Thoracic aorta (tissue), 2 donors: ENCODE measurements around the gene IL1RL2. TPM values are rescaled to one million over a fixed set of nuclear protein-coding genes. Genes with fewer than 3 reads are reported as not detected.

Experiments
- ATAC-seq: fragments of 150-250 bp; one replicate; pipeline ENCODE4 v1.8.0; 2017; ENCODE audit warnings: low read depth; ENCODE audit not compliant: insufficient number of reproducible peaks, low FRiP score
- DNase-seq: peaks from one replicate; pipeline ENCODE4 v3.0.0-alpha.2; 2020; ENCODE audit warnings: low spot score
- H3K27ac ChIP-seq, 2 donors: fragments of 200-600 bp; sonication (generic); 1 replicate in 1 of 2; 2 replicates in 1 of 2; pipeline ENCODE4 v1.5.1; 2016; ENCODE audit warnings: mild to moderate bottlenecking in 2 of 2, moderate library complexity in 2 of 2
- H3K27me3 ChIP-seq: fragments of 200-600 bp; sonication (generic); replicated peaks from 2 replicates; pipeline ENCODE4 v1.6.0; 2016; ENCODE audit warnings: mild to moderate bottlenecking; ENCODE audit not compliant: insufficient read depth
- H3K36me3 ChIP-seq: fragments of 200-600 bp; sonication (generic); one replicate; pipeline ENCODE4 v1.5.1; 2016
- H3K4me1 ChIP-seq, 2 donors: fragments of 200-600 bp; sonication (generic); 1 replicate in 1 of 2; 2 replicates in 1 of 2; pipeline versions ENCODE4 v1.5.1 to v1.6.0; 2016; ENCODE audit warnings: low read depth in 2 of 2, mild to moderate bottlenecking in 1 of 2; ENCODE audit not compliant: control insufficient read depth in 1 of 2
- H3K4me3 ChIP-seq: fragments of 200-600 bp; sonication (generic); 2 replicates; pipeline ENCODE4 v1.5.1; 2016; ENCODE audit warnings: mild to moderate bottlenecking
- H3K9me3 ChIP-seq: fragments of 200-600 bp; sonication (generic); 2 replicates; pipeline ENCODE4 v1.5.1; 2016
- total RNA-seq, 2 donors: library from RNA; depleted of rRNA; stranded (reverse); fragments of >200 nt; gene quantifications; one replicate each; pipeline versions ENCODE4 v1.1.0 to v1.2.3, GENCODE V29; 2016
- TF ChIP-seq, protein P1 (sequence below): fragments of 200-600 bp; sonication (generic); IDR thresholded peaks from one replicate; pipeline ENCODE4 v1.5.1; 2019; ENCODE audit warnings: antibody characterized with exemption

The IL1RL2 gene
- total RNA-seq: 1 to 10 TPM in 1 of 2 donors, under 1 TPM in 1; 0.68 to 1.3 TPM

DNA sequence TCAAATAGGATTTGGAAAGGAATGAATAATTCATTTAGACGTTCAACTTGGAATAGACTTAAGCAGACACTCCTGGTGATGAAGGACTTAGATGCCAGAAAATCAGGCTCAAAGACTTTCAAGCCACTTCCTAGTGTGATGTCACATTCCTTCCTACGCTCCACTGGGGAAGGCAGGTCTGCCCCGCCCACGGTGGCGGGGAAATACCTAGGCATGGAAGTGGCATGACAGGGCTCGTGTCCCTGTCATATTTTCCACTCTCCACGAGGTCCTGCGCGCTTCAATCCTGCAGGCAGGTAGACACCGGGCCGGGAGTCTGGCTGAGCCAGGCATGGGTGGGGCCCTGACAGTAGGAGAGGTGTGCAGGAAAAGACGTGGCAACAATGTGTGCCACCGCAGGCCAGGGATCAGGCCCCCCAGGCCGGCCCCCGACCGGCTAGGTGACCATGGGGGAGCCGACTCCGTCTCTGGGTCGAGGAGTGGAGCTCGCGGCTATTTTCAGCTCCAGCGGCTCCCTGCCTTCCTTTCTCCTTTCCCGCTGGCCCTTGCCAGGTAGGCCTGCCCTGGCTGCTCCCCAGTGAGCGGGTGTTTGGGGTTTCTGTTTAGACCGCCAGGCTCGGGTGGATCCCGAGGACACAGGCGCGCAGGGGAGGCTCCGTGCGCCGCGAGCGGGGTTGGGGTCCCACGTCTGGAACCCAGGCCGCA, at the start of gene IL1RL2:
TSS of gene IL1RL2 (plus strand) at position 233 of the 705 bp plus-strand sequence. CDS start 845 bp downstream, outside the sequence.
- no peak within 1 kb of the TSS for H3K27ac ChIP-seq
- TF ChIP-seq, protein P1, sequence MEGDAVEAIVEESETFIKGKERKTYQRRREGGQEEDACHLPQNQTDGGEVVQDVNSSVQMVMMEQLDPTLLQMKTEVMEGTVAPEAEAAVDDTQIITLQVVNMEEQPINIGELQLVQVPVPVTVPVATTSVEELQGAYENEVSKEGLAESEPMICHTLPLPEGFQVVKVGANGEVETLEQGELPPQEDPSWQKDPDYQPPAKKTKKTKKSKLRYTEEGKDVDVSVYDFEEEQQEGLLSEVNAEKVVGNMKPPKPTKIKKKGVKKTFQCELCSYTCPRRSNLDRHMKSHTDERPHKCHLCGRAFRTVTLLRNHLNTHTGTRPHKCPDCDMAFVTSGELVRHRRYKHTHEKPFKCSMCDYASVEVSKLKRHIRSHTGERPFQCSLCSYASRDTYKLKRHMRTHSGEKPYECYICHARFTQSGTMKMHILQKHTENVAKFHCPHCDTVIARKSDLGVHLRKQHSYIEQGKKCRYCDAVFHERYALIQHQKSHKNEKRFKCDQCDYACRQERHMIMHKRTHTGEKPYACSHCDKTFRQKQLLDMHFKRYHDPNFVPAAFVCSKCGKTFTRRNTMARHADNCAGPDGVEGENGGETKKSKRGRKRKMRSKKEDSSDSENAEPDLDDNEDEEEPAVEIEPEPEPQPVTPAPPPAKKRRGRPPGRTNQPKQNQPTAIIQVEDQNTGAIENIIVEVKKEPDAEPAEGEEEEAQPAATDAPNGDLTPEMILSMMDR: no peak
- peaks cover 0 to 5% of the 10 kb centered on the region in 2 donors for H3K4me1 ChIP-seq
- ATAC-seq: no peak
- peak within 1 kb of the TSS; percentile 74 for H3K4me3 ChIP-seq
- H3K36me3 ChIP-seq: no peaks in the 10 kb centered on the region
- no peaks in the 10 kb centered on the region for H3K9me3 ChIP-seq
- H3K27me3 ChIP-seq: no peaks in the 10 kb centered on the region
- DNase-seq: no peak

DNA sequence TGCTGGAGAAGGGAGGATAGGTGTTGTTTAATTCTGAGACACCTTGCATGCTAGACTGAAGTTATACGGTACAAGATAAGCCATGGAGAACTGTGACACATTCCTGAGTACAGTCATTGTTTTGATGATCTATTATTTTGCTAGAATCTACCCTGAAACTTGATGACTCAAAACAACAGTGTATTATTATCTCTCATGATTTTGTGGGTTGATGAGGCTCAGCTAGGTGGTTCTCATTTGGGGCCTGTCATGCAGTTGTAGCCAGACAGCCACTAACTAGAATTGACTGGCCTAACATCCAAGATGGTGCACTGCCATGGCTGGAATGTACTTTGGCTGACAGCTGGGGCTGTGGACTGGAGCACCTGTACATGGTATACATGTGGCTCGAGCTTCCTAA, 49.7 kb upstream of the IL1RL2 start:
- ATAC-seq (no peak), DNase-seq (no peak)
- Histone ChIP-seq H3K36me3 (no peaks in the 10 kb centered on the region), H3K4me3 (no peak overlapping the region), H3K4me1 (peaks cover 7 to 15% of the 10 kb centered on the region in 2 donors), H3K9me3 (no peaks in the 10 kb centered on the region), H3K27ac (no peak overlapping the region), H3K27me3 (no peaks in the 10 kb centered on the region)
- TF ChIP-seq, protein P1: no peak

DNA sequence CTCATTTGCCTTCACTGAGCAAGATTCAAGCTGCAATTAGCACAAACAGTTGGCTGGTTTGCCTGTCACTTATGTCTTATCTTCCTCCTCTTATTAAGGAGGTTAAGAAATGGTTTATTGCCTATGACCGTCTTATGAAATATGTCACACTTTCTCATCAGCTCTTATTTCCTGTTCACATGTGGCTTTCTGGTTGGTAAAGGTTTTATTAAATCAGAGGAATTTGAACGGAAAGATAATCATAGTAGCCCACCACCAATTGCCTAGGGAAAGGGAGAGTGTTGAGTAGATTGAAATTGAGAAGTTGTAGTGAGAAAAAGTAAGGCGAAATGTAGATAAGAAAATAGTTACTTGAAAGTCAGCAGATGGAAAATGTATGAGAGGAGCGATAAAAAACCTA, 48.5 kb upstream of the IL1RL2 start:
- DNase-seq (no peak), ATAC-seq (no peak)
- Histone ChIP-seq H3K27ac (no peak overlapping the region), H3K9me3 (no peaks in the 10 kb centered on the region), H3K4me3 (no peak overlapping the region), H3K27me3 (no peaks in the 10 kb centered on the region), H3K4me1 (peaks cover 7 to 18% of the 10 kb centered on the region in 2 donors), H3K36me3 (no peaks in the 10 kb centered on the region)
- TF ChIP-seq, protein P1: no peak

DNA sequence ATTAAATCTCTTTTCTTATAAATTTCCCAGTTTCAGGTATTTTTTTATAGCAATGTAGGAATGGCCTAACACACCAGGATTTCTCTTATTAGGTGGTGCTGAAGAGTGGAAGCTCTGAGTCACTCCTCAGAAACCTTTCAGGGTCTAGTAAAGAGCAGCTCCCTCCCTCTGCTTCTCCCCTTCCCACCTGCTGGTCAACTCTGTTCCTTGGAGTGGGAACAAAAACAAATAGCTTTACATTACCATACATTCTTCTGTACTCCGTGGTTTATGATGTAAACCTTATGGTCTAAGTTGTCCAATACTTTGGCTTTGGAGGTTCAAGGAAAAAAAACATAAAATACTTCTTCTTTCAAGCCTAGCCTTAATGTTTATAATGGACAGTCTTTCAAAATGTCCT, 47.0 kb upstream of the IL1RL2 start:
- Histone ChIP-seq H3K36me3 (no peaks in the 10 kb centered on the region), H3K9me3 (no peaks in the 10 kb centered on the region), H3K27me3 (no peaks in the 10 kb centered on the region), H3K4me1 (peaks cover 7 to 32% of the 10 kb centered on the region in 2 donors), H3K4me3 (no peak overlapping the region), H3K27ac (no peak overlapping the region)
- no peak for DNase-seq
- no peak for ATAC-seq
- TF ChIP-seq, protein P1: no peak

DNA sequence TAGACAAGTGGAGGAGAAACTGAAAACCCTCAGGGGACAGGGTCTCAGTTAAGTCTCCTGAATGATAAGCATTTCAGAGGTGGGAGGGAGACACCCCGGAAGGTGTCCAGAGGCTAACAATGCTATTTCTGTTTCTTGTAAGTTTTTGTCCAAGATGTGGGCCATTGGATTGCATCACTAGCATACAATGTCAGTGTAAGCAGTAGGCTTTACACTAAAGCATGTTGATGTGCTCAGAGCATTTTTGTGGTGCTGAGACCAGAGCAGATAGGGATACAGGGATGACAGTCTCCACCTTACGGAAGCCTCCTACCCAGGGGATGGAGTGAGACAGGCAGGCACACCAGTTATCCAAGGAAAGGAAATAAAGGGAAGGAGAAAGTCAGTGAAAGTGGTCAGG, 46.4 kb upstream of the IL1RL2 start:
- H3K36me3 ChIP-seq: no peaks in the 10 kb centered on the region
- peaks cover 7 to 32% of the 10 kb centered on the region in 2 donors for H3K4me1 ChIP-seq
- no peak overlapping the region for H3K27ac ChIP-seq
- no peak overlapping the region for H3K4me3 ChIP-seq
- TF ChIP-seq, protein P1: no peak
- no peaks in the 10 kb centered on the region for H3K27me3 ChIP-seq
- ATAC-seq (no peak), DNase-seq (no peak)
- H3K9me3 ChIP-seq: no peaks in the 10 kb centered on the region
